HFFc6 (cell line): ENCODE results near the gene LRRC73. TPM values are rescaled to one million over a fixed set of nuclear protein-coding genes. Genes with fewer than 3 reads are reported as not detected.
"Not testable (repeated sequence)": the region's sequence is repeated elsewhere in the genome, so short reads cannot be mapped to it uniquely, and the experiment has no call there.

ENCODE experiments used
- DNase-seq: peaks from one replicate; pipeline ENCODE4 v3.0.0-alpha.2; 2018
- H3K27ac Mint-ChIP-seq: 2 replicates; pipeline ENCODE4 v1.8.0; 2020; ENCODE audit warnings: mild to moderate bottlenecking, mixed read lengths
- H3K27me3 Mint-ChIP-seq: 2 replicates; pipeline ENCODE4 v1.8.0; 2021; ENCODE audit warnings: mild to moderate bottlenecking, moderate library complexity, mixed read lengths; ENCODE audit not compliant: insufficient read depth
- H3K36me3 Mint-ChIP-seq: 2 replicates; pipeline ENCODE4 v1.8.0; 2021; ENCODE audit warnings: low read depth, mixed read lengths
- H3K4me1 Mint-ChIP-seq: 2 replicates; pipeline ENCODE4 v1.8.0; 2020; ENCODE audit warnings: low read depth, mixed read lengths
- H3K4me3 Mint-ChIP-seq: 2 replicates; pipeline ENCODE4 v1.8.0; 2020; ENCODE audit warnings: mild to moderate bottlenecking, moderate library complexity, mixed read lengths
- H3K9me3 Mint-ChIP-seq: 2 replicates; pipeline ENCODE4 v1.8.0; 2020; ENCODE audit warnings: mild to moderate bottlenecking, mixed read lengths
- total RNA-seq, 6 experiments: library from RNA; stranded (reverse); fragmentation: NEBNext Ultra II Directional; extraction: Animal tissue kit (Norgen Biotek cat#: 25700); gene quantifications; 2 replicates in 1 of 6; 3 replicates in 5 of 6; pipeline ENCODE4 v1.2.3, GENCODE V29; 2021
- TF ChIP-seq, protein P1 (sequence below): fragments of 200-600 bp; sonication (generic); IDR thresholded peaks from 2 replicates; pipeline ENCODE4 v1.5.0; 2021; ENCODE audit warnings: antibody characterized with exemption, mild to moderate bottlenecking

Gene LRRC73
- total RNA-seq, 6 experiments from 2014 or later: 0.75 to 1.7 (median 0.90) TPM

DNA sequence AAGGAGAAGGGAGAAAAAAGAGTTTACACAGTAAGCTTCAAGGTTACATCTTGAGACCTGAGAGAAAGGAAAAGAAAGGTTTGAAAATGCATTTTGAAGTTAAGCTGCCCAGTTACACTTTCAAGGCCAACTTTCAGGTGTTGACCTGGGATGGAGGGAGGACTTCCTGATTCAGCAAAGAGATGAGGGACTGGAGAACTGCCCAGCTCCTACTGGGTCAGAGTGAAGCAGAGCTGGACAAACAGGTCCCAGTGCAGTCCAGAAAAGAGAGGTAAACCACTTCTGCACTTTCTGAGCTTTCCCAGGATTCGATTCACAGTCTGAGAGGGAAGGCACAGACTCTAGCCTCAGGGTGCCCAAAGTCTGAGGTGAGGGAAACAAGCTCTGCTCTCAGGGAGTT is 38.7 kb downstream of the LRRC73 start:
- Mint-ChIP-seq H3K27ac (no peak overlapping the region), H3K4me3 (no peak overlapping the region), H3K9me3 (no peaks in the 10 kb centered on the region), H3K4me1 (no peaks in the 10 kb centered on the region), H3K36me3 (no peaks in the 10 kb centered on the region), H3K27me3 (peaks cover 7% of the 10 kb centered on the region; the same call in 1 of the 2 replicates)
- TF ChIP-seq, protein P1, sequence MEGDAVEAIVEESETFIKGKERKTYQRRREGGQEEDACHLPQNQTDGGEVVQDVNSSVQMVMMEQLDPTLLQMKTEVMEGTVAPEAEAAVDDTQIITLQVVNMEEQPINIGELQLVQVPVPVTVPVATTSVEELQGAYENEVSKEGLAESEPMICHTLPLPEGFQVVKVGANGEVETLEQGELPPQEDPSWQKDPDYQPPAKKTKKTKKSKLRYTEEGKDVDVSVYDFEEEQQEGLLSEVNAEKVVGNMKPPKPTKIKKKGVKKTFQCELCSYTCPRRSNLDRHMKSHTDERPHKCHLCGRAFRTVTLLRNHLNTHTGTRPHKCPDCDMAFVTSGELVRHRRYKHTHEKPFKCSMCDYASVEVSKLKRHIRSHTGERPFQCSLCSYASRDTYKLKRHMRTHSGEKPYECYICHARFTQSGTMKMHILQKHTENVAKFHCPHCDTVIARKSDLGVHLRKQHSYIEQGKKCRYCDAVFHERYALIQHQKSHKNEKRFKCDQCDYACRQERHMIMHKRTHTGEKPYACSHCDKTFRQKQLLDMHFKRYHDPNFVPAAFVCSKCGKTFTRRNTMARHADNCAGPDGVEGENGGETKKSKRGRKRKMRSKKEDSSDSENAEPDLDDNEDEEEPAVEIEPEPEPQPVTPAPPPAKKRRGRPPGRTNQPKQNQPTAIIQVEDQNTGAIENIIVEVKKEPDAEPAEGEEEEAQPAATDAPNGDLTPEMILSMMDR: no peak
- no peak for DNase-seq

DNA sequence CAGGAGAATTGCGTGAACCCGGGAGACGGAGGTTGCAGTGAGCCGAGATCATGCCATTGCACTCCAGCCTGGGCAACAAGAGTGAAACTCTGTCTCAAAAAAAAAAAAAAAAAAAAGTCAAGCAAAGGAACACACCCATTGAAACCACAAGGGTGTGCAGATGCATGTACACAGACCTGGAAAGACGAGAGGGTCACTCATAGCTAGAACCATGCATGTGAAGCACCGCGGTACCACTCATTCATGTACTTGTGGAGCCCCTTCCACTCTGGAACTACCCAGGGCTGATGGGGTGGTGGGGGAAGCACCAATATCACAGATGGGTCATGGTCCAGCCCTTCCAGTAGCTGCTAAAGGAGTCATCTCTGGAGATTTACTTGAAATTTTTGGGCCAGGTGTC is 40.2 kb downstream of the LRRC73 start:
- DNase-seq: no peak
- no peak overlapping the region for H3K4me3 Mint-ChIP-seq
- H3K4me1 Mint-ChIP-seq: 0 out of 2 replicates have a peak, but pooled peaks cover 5% of the 10 kb centered on the region
- TF ChIP-seq, protein P1: no peak
- no peak overlapping the region for H3K27ac Mint-ChIP-seq
- no peaks in the 10 kb centered on the region for H3K36me3 Mint-ChIP-seq
- no peaks in the 10 kb centered on the region for H3K9me3 Mint-ChIP-seq
- peaks cover 7% of the 10 kb centered on the region; the same call in 1 of the 2 replicates for H3K27me3 Mint-ChIP-seq

DNA sequence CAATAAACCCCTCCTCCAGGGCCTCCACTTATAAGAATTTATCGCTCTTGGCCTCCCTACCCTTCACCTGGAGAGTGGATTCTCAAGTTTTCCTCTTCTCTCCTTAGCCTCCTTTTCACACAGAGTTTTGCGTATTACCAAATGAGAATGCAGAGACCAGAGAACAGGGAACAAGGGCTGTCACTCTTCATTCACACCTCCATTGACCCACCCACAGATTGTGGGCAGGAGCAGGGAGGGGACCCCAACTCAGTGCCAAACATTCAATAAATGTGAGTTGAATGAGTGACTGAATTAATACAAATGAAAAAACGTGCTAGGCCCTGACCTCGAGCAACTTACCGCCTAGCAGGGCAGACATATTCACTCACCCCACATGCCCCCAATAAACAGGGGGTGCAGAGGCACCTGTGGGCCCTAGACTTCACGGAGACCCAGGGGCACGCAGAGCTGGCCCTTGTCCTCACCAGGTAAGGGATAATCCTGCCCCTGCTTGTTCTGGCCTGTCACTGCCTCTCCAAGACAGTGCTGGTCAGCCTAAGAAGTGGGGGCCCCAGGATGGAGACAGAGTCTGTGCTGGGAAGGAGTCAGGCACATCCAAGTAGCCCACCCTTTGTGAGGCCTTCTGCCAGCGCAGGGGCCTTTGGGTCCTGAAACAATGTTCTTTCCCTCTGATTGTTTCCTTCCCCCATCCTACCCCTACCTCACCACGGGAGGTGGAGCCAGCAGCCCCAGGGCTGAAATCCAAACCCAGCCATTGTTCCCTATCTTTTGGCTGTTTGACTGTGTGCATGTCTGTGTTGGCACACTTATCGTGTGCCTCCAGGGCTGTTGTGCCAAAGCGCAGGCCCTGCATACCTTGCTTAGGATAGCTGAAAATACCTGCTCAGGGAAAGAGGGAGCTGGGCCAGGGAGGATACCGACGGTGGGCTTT is 41.1 kb downstream of the LRRC73 start:
- Mint-ChIP-seq H3K4me1 (0 out of 2 replicates have a peak, but pooled peaks cover 5% of the 10 kb centered on the region), H3K27me3 (peaks cover 8% of the 10 kb centered on the region), H3K4me3 (no peak overlapping the region), H3K36me3 (no peaks in the 10 kb centered on the region), H3K27ac (no peak overlapping the region), H3K9me3 (no peaks in the 10 kb centered on the region)
- TF ChIP-seq, protein P1: no peak
- DNase-seq: no peak

DNA sequence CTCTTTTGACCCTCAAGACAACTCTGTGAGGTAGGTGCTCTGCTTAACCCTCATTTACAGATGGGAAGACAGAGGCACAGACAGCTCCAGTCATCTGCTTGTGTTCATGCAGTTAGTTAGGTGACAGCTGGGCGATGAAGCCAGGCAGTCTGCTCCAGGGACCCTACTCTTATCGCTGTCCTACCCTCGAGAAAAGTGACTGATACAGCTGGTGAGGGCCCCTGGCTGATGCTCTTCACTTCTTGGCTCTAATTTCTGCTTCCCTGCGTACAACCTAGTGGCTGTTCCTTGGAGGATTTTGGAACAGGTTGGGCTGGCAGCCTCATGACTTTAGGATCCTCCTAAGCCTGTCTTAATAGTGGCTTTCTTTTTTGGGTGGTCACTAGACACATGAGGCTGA is 41.9 kb downstream of the LRRC73 start:
- H3K27me3 Mint-ChIP-seq: peaks cover 8% of the 10 kb centered on the region
- 0 out of 2 replicates have a peak, but pooled peaks cover 5% of the 10 kb centered on the region for H3K4me1 Mint-ChIP-seq

DNA sequence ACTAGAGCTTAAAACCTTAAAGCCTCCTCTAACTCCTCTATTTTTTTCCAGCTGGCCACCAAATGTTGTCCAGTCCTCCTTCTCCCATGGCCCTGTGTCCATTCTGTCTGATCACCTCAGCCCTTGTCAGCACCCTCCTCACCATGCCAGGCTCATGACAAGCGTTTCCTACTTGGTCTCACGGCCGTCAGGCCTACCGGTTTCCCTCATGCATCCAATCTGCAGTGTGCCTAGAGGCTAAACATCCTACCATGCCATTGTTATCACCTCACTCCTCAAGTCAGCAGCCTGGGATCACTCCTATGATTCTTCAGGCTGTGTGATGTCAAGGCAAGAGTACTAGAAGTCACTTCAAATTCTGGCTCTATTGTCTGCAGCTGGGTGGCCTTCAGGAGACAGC is 42.4 kb downstream of the LRRC73 start:
- Mint-ChIP-seq H3K9me3 (no peaks in the 10 kb centered on the region), H3K27ac (no peak overlapping the region), H3K4me3 (no peak overlapping the region), H3K27me3 (peaks cover 8% of the 10 kb centered on the region), H3K4me1 (0 out of 2 replicates have a peak, but pooled peaks cover 5% of the 10 kb centered on the region), H3K36me3 (no peaks in the 10 kb centered on the region)
- DNase-seq: no peak
- TF ChIP-seq, protein P1: no peak

More for the DNA sequence above, 41.9 kb downstream of the LRRC73 start:
- H3K27ac Mint-ChIP-seq: no peak overlapping the region
- no peaks in the 10 kb centered on the region for H3K36me3 Mint-ChIP-seq
- TF ChIP-seq, protein P1: no peak
- no peak for DNase-seq
- no peaks in the 10 kb centered on the region for H3K9me3 Mint-ChIP-seq
- no peak overlapping the region for H3K4me3 Mint-ChIP-seq

DNA sequence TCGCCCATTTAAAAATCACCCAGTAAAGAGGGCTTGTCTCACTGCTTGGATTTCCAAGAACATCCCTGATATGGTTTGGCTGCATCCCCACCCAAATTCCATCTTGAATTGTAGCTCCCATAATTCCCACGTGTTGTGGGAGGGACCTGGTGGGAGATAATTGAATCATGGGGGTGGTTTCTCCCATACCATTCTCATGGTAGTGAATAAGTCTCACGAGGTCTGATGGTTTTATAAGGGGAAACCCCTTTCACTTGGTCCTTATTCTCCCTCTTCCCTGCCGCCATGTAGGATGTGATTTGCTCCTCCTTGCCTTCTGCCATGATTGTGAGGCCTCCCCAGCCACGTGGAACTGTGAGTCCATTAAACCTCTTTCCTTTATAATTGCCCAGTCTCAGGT is 42.9 kb downstream of the LRRC73 start:
- H3K4me1 Mint-ChIP-seq, H3K36me3 Mint-ChIP-seq, DNase-seq, H3K4me3 Mint-ChIP-seq, H3K27ac Mint-ChIP-seq, H3K9me3 Mint-ChIP-seq: not testable (repeated sequence)
- peaks cover 11% of the 10 kb centered on the region for H3K27me3 Mint-ChIP-seq
